ENCODE data around the gene WIF1. TPM values are rescaled to one million over a fixed set of nuclear protein-coding genes. Genes with fewer than 3 reads are reported as not detected.

WIF1 gene
- total and polyA plus RNA-seq, 2 of the 8 experiments (the other 6 are each of a cell fraction or from before 2014, with no cell fraction given): 1.8 to 9.1 TPM

DNA sequence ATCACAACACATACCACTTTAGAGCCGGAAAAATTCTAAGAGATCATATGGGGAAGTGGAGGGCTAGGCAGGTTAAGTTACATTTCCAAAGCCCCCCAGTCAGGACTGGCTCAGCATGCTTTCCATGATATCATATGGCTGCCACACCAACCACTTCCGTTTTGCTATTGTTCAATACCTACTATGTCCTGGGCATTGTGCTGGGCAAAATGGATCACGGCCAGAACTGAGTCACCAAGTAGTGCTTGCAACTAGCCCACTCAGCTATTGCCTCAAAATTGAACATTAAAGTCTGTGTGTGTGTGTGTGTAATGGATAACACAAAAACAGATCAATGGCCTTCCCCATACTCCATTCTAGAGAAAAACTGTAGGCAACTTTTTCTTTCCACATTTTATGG, 22.7 kb downstream of the WIF1 start:
- Histone ChIP-seq H3K79me2 (ENCODE audit: control insufficient read depth in 1 of 2, insufficient read depth in 2 of 2, low read length in 2 of 2) (no peaks in the 10 kb centered on the region), H3K18ac (ENCODE audit: extremely low read depth, low read length) (no peak overlapping the region), H3K27ac (ENCODE audit: low read depth, low read length) (no peak overlapping the region), H3K9ac (replicated peaks in 1 of 4; ENCODE audit: extremely low read depth in 1 of 4, low read depth in 3 of 4, low read length in 3 of 4) (no peak overlapping the region), H4K5ac (ENCODE audit: insufficient read length, low read depth, low read length) (no peak overlapping the region), H3K4me2 (ENCODE audit: insufficient read depth in 1 of 2, low read depth in 2 of 2, low read length in 2 of 2) (no peak overlapping the region), H2BK20ac (ENCODE audit: low read length) (no peak overlapping the region), H3K23ac (ENCODE audit: insufficient read length) (no peak overlapping the region), H2AK5ac (ENCODE audit: low read depth, low read length) (no peak overlapping the region), H3K56ac (replicated peaks; ENCODE audit: insufficient read length, low read depth, low read length) (no peak overlapping the region), H3K79me1 (ENCODE audit: low read depth, low read length) (no peaks in the 10 kb centered on the region), H3K23me2 (ENCODE audit: low read depth, low read length) (no peaks in the 10 kb centered on the region), H2BK120ac (replicated peaks; ENCODE audit: low read depth, low read length) (no peak overlapping the region), H3K36me3 (ENCODE audit: control insufficient read depth in 2 of 4, insufficient read depth in 4 of 4, low read length in 3 of 4) (no peaks in the 10 kb centered on the region), H3K27me3 (replicated peaks in 1 of 4; ENCODE audit: control insufficient read depth in 3 of 4, extremely low read depth in 1 of 4, insufficient read depth in 3 of 4, low read length in 3 of 4) (no peaks in the 10 kb centered on the region), H3K4ac (replicated peaks; ENCODE audit: insufficient read length, low read depth, low read length) (no peak overlapping the region), H4K20me1 (replicated peaks in 1 of 2; ENCODE audit: control insufficient read depth in 1 of 2, insufficient read depth in 2 of 2, low read length in 2 of 2) (no peaks in the 10 kb centered on the region), H3K14ac (ENCODE audit: insufficient read length) (no peak overlapping the region), H2BK15ac (ENCODE audit: low read length) (no peak overlapping the region), H3K4me3 (ENCODE audit: extremely low read depth in 1 of 4, insufficient read depth in 2 of 4, low read depth in 3 of 4, low read length in 4 of 4) (no peak overlapping the region), H2BK12ac (ENCODE audit: low read depth, low read length) (no peak overlapping the region; the same call in 1 of the 2 replicates), H4K8ac (ENCODE audit: extremely low read depth, insufficient read depth, low read length) (no peak overlapping the region), H2BK5ac (ENCODE audit: low read depth, low read length) (no peak overlapping the region), H4K91ac (replicated peaks; ENCODE audit: insufficient read length, low read length) (no peak overlapping the region), H3K4me1 (replicated peaks in 1 of 4; ENCODE audit: control insufficient read depth in 3 of 4, insufficient read depth in 4 of 4, low read length in 3 of 4) (peaks cover 0 to 4% (median 0%) of the 10 kb centered on the region in 4 experiments; a peak in 1 of 7 replicates), H3K9me3 (ENCODE audit: insufficient read depth in 2 of 2, low read depth in 1 of 2, low read length in 1 of 2) (no peaks in the 10 kb centered on the region), H2AFZ (ENCODE audit: low read length) (no peak overlapping the region)
- CTCF ChIA-PET (ENCODE audit: partially characterized antibody): interaction anchor here (0.6 to 2.7 kb wide), 6 partner anchors 8 to 223 kb away, joined by 3 to 23 read pairs (median 4); no protein-coding TSS in a partner anchor
- DNase-seq (ENCODE audit: low read depth in 1 of 2, low spot score in 2 of 2) (no peak), FAIRE-seq (no peak)
- POLR2A ChIA-PET (ENCODE audit: partially characterized antibody): interaction anchor here (1.1 kb wide), 1 partner anchor 206 kb away, joined by 4 read pairs; no protein-coding TSS in a partner anchor
- 84% methylated on average over 3 of the region's 3 CpGs; no CpG with 5 or more reads in 1 of the 2 experiments for WGBS, 2 experiments (ENCODE audit: extremely low coverage in 1 of 2, insufficient coverage in 1 of 2, insufficient read length in 1 of 2, insufficient replicate concordance in 2 of 2, low coverage in 1 of 2, low lambda C conversion rate in 2 of 2, missing lambda C conversion rate in 1 of 2)
- TF ChIP-seq RFX5 (IDR thresholded peaks at IDR 0.05; ENCODE audit: borderline replicate concordance, low read depth, low read length) (no peak), RNF2 (IDR thresholded peaks at IDR 0.05; ENCODE audit: borderline replicate concordance, low read depth, low read length, missing control alignments, poor library complexity, severe bottlenecking) (no peak), TAF7 (optimal IDR thresholded peaks at IDR 0.05; ENCODE audit: borderline replicate concordance, low read depth, low read length) (no peak), CBX8 (IDR thresholded peaks at IDR 0.05; ENCODE audit: borderline replicate concordance, low read depth, low read length) (no peak), TAF1 (IDR thresholded peaks at IDR 0.05; ENCODE audit: low read depth, low read length) (no peak), SP1 (IDR thresholded peaks at IDR 0.05; ENCODE audit: low read depth, low read length) (no peak), BCL11A (IDR thresholded peaks at IDR 0.05; ENCODE audit: low read depth in 2 of 2, low read length in 2 of 2) (no peak), FOSL1 (IDR thresholded peaks at IDR 0.05; ENCODE audit: insufficient read depth, low read depth, low read length) (no peak), NANOG (IDR thresholded peaks at IDR 0.05; ENCODE audit: insufficient read depth, low read depth, low read length, poor library complexity, severe bottlenecking) (no peak), POU5F1 (IDR thresholded peaks at IDR 0.05; ENCODE audit: low read depth, low read length) (no peak), MAFK (IDR thresholded peaks at IDR 0.05; ENCODE audit: low read depth, low read length) (no peak), TCF12 (IDR thresholded peaks at IDR 0.05; ENCODE audit: low read depth, low read length) (no peak), POLR2A (IDR thresholded peaks at IDR 0.05; ENCODE audit: control extremely low read depth in 1 of 2, low read depth in 2 of 2, low read length in 2 of 2) (no peak)
- TF ChIP-seq, protein P1, sequence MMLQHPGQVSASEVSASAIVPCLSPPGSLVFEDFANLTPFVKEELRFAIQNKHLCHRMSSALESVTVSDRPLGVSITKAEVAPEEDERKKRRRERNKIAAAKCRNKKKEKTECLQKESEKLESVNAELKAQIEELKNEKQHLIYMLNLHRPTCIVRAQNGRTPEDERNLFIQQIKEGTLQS (IDR thresholded peaks at IDR 0.05; ENCODE audit: insufficient read depth, low read depth, low read length): no peak

Data from H1 (cell line).